Measurements from ENCODE around the gene NR1H4. TPM values are rescaled to one million over a fixed set of nuclear protein-coding genes. Genes with fewer than 3 reads are reported as not detected.

Gene NR1H4
- total and polyA plus RNA-seq, 2 experiments from 2014 or later: not detected

DNA sequence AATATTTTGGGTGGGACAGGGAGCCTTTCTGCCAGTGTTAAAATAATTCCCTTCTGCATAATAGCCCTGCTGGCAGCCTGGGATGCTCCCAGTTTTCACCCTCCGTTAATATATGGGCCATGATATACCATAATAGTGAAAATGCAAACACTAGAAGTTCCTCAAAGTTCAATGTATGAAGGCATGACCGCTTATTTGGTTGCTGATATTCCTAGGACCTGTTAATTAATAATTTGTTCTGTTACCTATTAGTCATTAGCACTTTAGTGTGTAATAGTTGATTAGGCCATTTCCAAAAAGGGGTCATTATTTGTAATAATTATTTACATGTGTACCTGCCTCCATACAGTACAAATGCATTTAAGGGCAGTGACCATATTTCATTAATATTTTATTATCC lies 20.4 kb downstream of the NR1H4 start (continued):
- TF ChIP-seq, protein P1, sequence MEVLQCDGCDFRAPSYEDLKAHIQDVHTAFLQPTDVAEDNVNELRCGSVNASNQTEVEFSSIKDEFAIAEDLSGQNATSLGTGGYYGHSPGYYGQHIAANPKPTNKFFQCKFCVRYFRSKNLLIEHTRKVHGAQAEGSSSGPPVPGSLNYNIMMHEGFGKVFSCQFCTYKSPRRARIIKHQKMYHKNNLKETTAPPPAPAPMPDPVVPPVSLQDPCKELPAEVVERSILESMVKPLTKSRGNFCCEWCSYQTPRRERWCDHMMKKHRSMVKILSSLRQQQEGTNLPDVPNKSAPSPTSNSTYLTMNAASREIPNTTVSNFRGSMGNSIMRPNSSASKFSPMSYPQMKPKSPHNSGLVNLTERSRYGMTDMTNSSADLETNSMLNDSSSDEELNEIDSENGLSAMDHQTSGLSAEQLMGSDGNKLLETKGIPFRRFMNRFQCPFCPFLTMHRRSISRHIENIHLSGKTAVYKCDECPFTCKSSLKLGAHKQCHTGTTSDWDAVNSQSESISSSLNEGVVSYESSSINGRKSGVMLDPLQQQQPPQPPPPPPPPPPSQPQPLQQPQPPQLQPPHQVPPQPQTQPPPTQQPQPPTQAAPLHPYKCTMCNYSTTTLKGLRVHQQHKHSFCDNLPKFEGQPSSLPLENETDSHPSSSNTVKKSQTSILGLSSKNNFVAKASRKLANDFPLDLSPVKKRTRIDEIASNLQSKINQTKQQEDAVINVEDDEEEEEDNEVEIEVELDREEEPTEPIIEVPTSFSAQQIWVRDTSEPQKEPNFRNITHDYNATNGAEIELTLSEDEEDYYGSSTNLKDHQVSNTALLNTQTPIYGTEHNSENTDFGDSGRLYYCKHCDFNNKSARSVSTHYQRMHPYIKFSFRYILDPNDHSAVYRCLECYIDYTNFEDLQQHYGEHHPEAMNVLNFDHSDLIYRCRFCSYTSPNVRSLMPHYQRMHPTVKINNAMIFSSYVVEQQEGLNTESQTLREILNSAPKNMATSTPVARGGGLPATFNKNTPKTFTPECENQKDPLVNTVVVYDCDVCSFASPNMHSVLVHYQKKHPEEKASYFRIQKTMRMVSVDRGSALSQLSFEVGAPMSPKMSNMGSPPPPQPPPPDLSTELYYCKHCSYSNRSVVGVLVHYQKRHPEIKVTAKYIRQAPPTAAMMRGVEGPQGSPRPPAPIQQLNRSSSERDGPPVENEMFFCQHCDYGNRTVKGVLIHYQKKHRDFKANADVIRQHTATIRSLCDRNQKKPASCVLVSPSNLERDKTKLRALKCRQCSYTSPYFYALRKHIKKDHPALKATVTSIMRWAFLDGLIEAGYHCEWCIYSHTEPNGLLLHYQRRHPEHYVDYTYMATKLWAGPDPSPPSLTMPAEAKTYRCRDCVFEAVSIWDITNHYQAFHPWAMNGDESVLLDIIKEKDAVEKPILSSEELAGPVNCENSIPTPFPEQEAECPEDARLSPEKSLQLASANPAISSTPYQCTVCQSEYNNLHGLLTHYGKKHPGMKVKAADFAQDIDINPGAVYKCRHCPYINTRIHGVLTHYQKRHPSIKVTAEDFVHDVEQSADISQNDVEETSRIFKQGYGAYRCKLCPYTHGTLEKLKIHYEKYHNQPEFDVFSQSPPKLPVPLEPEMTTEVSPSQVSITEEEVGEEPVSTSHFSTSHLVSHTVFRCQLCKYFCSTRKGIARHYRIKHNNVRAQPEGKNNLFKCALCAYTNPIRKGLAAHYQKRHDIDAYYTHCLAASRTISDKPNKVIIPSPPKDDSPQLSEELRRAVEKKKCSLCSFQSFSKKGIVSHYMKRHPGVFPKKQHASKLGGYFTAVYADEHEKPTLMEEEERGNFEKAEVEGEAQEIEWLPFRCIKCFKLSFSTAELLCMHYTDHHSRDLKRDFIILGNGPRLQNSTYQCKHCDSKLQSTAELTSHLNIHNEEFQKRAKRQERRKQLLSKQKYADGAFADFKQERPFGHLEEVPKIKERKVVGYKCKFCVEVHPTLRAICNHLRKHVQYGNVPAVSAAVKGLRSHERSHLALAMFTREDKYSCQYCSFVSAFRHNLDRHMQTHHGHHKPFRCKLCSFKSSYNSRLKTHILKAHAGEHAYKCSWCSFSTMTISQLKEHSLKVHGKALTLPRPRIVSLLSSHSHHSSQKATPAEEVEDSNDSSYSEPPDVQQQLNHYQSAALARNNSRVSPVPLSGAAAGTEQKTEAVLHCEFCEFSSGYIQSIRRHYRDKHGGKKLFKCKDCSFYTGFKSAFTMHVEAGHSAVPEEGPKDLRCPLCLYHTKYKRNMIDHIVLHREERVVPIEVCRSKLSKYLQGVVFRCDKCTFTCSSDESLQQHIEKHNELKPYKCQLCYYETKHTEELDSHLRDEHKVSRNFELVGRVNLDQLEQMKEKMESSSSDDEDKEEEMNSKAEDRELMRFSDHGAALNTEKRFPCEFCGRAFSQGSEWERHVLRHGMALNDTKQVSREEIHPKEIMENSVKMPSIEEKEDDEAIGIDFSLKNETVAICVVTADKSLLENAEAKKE (CRISPR knock-in tag; IDR thresholded peaks at IDR 0.05): no peak
- TF ChIP-seq EZH2phosphoT487 (IDR thresholded peaks at IDR 0.05; ENCODE audit: unreplicated experiment) (no peak), JUNB (IDR thresholded peaks at IDR 0.05; ENCODE audit: unreplicated experiment) (no peak), POLR2AphosphoS5 (IDR thresholded peaks at IDR 0.05; ENCODE audit: low read depth) (no peak), ZNF331 (CRISPR knock-in tag; IDR thresholded peaks at IDR 0.05; ENCODE audit: low read depth) (no peak)
- TF ChIP-seq, protein P2, sequence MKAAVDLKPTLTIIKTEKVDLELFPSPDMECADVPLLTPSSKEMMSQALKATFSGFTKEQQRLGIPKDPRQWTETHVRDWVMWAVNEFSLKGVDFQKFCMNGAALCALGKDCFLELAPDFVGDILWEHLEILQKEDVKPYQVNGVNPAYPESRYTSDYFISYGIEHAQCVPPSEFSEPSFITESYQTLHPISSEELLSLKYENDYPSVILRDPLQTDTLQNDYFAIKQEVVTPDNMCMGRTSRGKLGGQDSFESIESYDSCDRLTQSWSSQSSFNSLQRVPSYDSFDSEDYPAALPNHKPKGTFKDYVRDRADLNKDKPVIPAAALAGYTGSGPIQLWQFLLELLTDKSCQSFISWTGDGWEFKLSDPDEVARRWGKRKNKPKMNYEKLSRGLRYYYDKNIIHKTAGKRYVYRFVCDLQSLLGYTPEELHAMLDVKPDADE (IDR thresholded peaks at IDR 0.05): no peak

DNA sequence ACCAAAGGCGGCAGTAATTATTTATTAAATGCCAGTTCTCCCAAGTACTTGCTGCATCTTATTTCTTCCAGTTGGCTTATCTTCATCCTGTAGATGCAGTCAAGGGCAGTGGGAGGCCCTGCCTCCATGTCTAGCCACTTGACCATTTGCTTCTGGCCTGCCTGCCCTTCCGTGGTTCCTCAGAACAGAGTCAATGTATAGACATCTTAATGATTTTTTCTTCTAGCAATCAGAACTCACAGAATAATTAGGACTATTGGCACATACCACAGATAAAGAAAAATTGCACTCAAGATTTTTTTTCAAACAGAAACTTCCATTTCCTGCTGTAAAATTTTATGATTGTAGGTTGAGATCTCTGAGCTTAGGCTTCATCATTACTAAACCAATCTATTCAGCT lies 20.9 kb downstream of the NR1H4 start:
- Histone ChIP-seq H3K4me2 (no peak overlapping the region), H3K79me2 (replicated peaks; ENCODE audit: insufficient read depth) (no peaks in the 10 kb centered on the region), H3K9me2 (ENCODE audit: insufficient read depth) (no peaks in the 10 kb centered on the region; the same call in 1 of the 2 replicates), H3F3A (replicated peaks; ENCODE audit: low read depth) (no peaks in the 10 kb centered on the region), H3K27ac (ENCODE audit: low read depth) (no peak overlapping the region), H3K27me3 (ENCODE audit: insufficient read depth) (no peaks in the 10 kb centered on the region), H2AFZ (no peak overlapping the region), H3K36me3 (ENCODE audit: insufficient read depth) (no peaks in the 10 kb centered on the region), H3K4me1 (ENCODE audit: insufficient read depth) (no peaks in the 10 kb centered on the region), H3K4me3 (no peak overlapping the region), H4K20me1 (replicated peaks; ENCODE audit: insufficient read depth) (0 out of 2 replicates have a peak, but pooled peaks cover 3% of the 10 kb centered on the region)
- H3K9me3 Mint-ChIP-seq: no peaks in the 10 kb centered on the region
- no peak for TF ChIP-seq POLR2AphosphoS5 (IDR thresholded peaks at IDR 0.05; ENCODE audit: low read depth)
- TF ChIP-seq ZNF331 (CRISPR knock-in tag; IDR thresholded peaks at IDR 0.05; ENCODE audit: low read depth): no peak
- no peak for TF ChIP-seq EZH2phosphoT487 (IDR thresholded peaks at IDR 0.05; ENCODE audit: unreplicated experiment)
- TF ChIP-seq, protein P3, sequence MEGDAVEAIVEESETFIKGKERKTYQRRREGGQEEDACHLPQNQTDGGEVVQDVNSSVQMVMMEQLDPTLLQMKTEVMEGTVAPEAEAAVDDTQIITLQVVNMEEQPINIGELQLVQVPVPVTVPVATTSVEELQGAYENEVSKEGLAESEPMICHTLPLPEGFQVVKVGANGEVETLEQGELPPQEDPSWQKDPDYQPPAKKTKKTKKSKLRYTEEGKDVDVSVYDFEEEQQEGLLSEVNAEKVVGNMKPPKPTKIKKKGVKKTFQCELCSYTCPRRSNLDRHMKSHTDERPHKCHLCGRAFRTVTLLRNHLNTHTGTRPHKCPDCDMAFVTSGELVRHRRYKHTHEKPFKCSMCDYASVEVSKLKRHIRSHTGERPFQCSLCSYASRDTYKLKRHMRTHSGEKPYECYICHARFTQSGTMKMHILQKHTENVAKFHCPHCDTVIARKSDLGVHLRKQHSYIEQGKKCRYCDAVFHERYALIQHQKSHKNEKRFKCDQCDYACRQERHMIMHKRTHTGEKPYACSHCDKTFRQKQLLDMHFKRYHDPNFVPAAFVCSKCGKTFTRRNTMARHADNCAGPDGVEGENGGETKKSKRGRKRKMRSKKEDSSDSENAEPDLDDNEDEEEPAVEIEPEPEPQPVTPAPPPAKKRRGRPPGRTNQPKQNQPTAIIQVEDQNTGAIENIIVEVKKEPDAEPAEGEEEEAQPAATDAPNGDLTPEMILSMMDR (conservative IDR thresholded peaks at IDR 0.05; ENCODE audit: low read depth in 2 of 2): no peak
- H3K36me3 Mint-ChIP-seq (ENCODE audit: low read depth): no peaks in the 10 kb centered on the region
- no peaks in the 10 kb centered on the region for H3K27me3 Mint-ChIP-seq (ENCODE audit: insufficient read depth, low read depth, poor library complexity)
- ATAC-seq (no peak), DNase-seq (ENCODE audit: low spot score) (no peak)
- H3K4me3 Mint-ChIP-seq: no peak overlapping the region
- no peak overlapping the region for H3K27ac Mint-ChIP-seq
- peaks cover 7% of the 10 kb centered on the region for H3K4me1 Mint-ChIP-seq
